Endothelial cell of umbilical vein (primary cell): ENCODE results near the gene CDC5L. TPM values are rescaled to one million over a fixed set of nuclear protein-coding genes. Genes with fewer than 3 reads are reported as not detected.

Experiments used
- BruUV-seq: library from RNA; stranded (reverse); fragments of 400-500 nt; replicated peaks from 2 replicates; lab custom pipeline; 2021; lab: Mats Ljungman, UMichigan
- CTCF ChIA-PET: fragments of 300-600, 350-600 bp; sonication (Branson Sonifier 250); formaldehyde crosslinking; loops from one replicate; lab custom pipeline; 2021; ENCODE audit warnings: antibody characterized with exemption, inconsistent platforms; lab: Charles Lee
- POLR2A ChIA-PET: fragments of 300-600, 350-600 bp; sonication (Branson Sonifier 250); formaldehyde crosslinking; loops from one replicate; lab custom pipeline; 2021; ENCODE audit warnings: antibody characterized with exemption, inconsistent platforms; lab: Charles Lee
- DNase-seq: peaks from one replicate; pipeline ENCODE4 v3.0.0-alpha.2; 2011; ENCODE audit warnings: low read depth, low spot score
- FAIRE-seq: peaks from 2 replicates; lab custom pipeline; 2011; peaks lifted over from hg19 to GRCh38; lab: Jason Lieb, UNC
- H2AFZ ChIP-seq: 2 replicates; pipeline ENCODE4 v1.6.0; 2012; ENCODE audit warnings: low read depth, low read length, control low read depth, inconsistent platforms
- H3K27ac ChIP-seq: 2 replicates; pipeline ENCODE4 v1.5.1; 2011; ENCODE audit warnings: low read depth, mild to moderate bottlenecking, control low read depth, low read length, moderate library complexity; ENCODE audit not compliant: insufficient read depth
- H3K27me3 ChIP-seq, 2 experiments: 2 replicates each; pipeline versions ENCODE4 v1.6.0 to v1.6.1; 2011; ENCODE audit warnings: low read length in 2 of 2, mixed read lengths in 1 of 2; ENCODE audit not compliant: control insufficient read depth in 2 of 2, insufficient read depth in 2 of 2
- H3K36me3 ChIP-seq, 2 experiments: 2 replicates in 1 of 2; 3 replicates in 1 of 2; pipeline ENCODE4 v1.5.1; 2011; ENCODE audit warnings: low read length in 2 of 2, mild to moderate bottlenecking in 1 of 2, moderate library complexity in 1 of 2; ENCODE audit not compliant: control insufficient read depth in 2 of 2, insufficient read depth in 2 of 2; ENCODE audit errors: extremely low read depth in 1 of 2
- H3K4me1 ChIP-seq: 3 replicates; pipeline ENCODE4 v1.5.1; 2011; ENCODE audit warnings: mild to moderate bottlenecking, low read length; ENCODE audit not compliant: control insufficient read depth, insufficient read depth; ENCODE audit errors: extremely low read depth
- H3K4me2 ChIP-seq: 2 replicates; pipeline ENCODE4 v1.6.1; 2011; ENCODE audit warnings: low read length, control low read depth, mixed read lengths; ENCODE audit not compliant: insufficient read depth
- H3K4me3 ChIP-seq, 3 experiments: fragments of 200-600 bp in 1 of 3; sonication (generic), shearing (Covaris generic) in 1 of 3; replicated peaks in 1 of 3; 2 replicates each; pipeline ENCODE4 v1.5.1; 2011 to 2016; ENCODE audit warnings: control low read depth in 3 of 3, low read length in 3 of 3, mild to moderate bottlenecking in 2 of 3, inconsistent platforms in 1 of 3, low read depth in 1 of 3, moderate library complexity in 1 of 3; ENCODE audit not compliant: insufficient read depth in 1 of 3
- H3K79me2 ChIP-seq: 2 replicates; pipeline ENCODE4 v1.6.0; 2012; ENCODE audit warnings: low read length, inconsistent platforms; ENCODE audit not compliant: control insufficient read depth, insufficient read depth
- H3K9ac ChIP-seq: replicated peaks from 2 replicates; pipeline ENCODE3; 2011; ENCODE audit warnings: low read length, control low read depth; ENCODE audit not compliant: insufficient read depth; ENCODE audit errors: extremely low read depth
- H3K9me1 ChIP-seq: replicated peaks from 3 replicates; pipeline ENCODE4 v1.6.0; 2011; ENCODE audit warnings: mild to moderate bottlenecking, low read length; ENCODE audit not compliant: control insufficient read depth, insufficient read depth; ENCODE audit errors: extremely low read depth
- H3K9me3 ChIP-seq: replicated peaks from 2 replicates; pipeline ENCODE4 v1.5.1; 2012; ENCODE audit warnings: low read length, inconsistent platforms; ENCODE audit not compliant: control insufficient read depth, insufficient read depth
- H4K20me1 ChIP-seq: replicated peaks from 2 replicates; pipeline ENCODE3; 2011; ENCODE audit warnings: mild to moderate bottlenecking, low read length; ENCODE audit not compliant: control insufficient read depth, insufficient read depth; ENCODE audit errors: extremely low read depth
- CTCF ChIP-seq, 2 donors: IDR thresholded peaks; 1 replicate in 1 of 2; 2 replicates in 1 of 2; pipeline ENCODE4 v1.5.1; 2011; ENCODE audit warnings: low read length in 2 of 2, mild to moderate bottlenecking in 2 of 2, moderate library complexity in 2 of 2, control low read depth in 1 of 2, inconsistent platforms in 1 of 2, low read depth in 1 of 2; ENCODE audit not compliant: insufficient read depth in 1 of 2; ENCODE audit errors: extremely low read depth in 1 of 2
- EZH2 ChIP-seq: IDR thresholded peaks from 2 replicates; pipeline ENCODE4 v1.6.1; 2012; ENCODE audit warnings: borderline replicate concordance, low read depth, mild to moderate bottlenecking, moderate library complexity, low read length, inconsistent platforms; ENCODE audit not compliant: severe bottlenecking
- FOS ChIP-seq: IDR thresholded peaks from 2 replicates; pipeline ENCODE4 v1.6.1; 2011; ENCODE audit warnings: mild to moderate bottlenecking, low read length, moderate library complexity, borderline replicate concordance; ENCODE audit not compliant: insufficient read depth
- GATA2 ChIP-seq: IDR thresholded peaks from 2 replicates; pipeline ENCODE4 v1.7.0; 2011; ENCODE audit warnings: low read depth, mild to moderate bottlenecking, moderate library complexity, mixed read lengths, low read length; ENCODE audit not compliant: insufficient read length, insufficient read depth
- JUN ChIP-seq: IDR thresholded peaks from 2 replicates; pipeline ENCODE4 v1.6.1; 2011; ENCODE audit warnings: borderline replicate concordance, low read depth; ENCODE audit not compliant: insufficient read length, insufficient read depth
- MAX ChIP-seq: IDR thresholded peaks from 2 replicates; pipeline ENCODE4 v1.6.1; 2011; ENCODE audit not compliant: insufficient read depth, insufficient read length
- MYC ChIP-seq: IDR thresholded peaks from one replicate; pipeline ENCODE4 v1.6.1; 2011; ENCODE audit warnings: mild to moderate bottlenecking, low read depth, low read length
- POLR2A ChIP-seq: IDR thresholded peaks from 2 replicates; pipeline ENCODE4 v1.6.1; 2012; ENCODE audit warnings: low read depth, mild to moderate bottlenecking, control low read depth, low read length
- POLR2AphosphoS5 ChIP-seq: IDR thresholded peaks from 2 replicates; pipeline ENCODE4 v1.6.1; 2012; ENCODE audit warnings: low read depth, mild to moderate bottlenecking, control low read depth, low read length, moderate library complexity; ENCODE audit not compliant: insufficient read depth
- dilution Hi-C: fragments of 300-500 bp; cut with MboI; formaldehyde crosslinking; loops from one replicate; pipeline ENCODE4 v1.15.0; 2019; ENCODE audit warnings: low sequenced_read_pairs; ENCODE audit not compliant: extremely low pct_ligation_motif_present
- intact Hi-C: fragments of 100-400 bp; cut with micrococcal nuclease; formaldehyde crosslinking; loops from one replicate; pipeline ENCODE4 v1.10.0; 2022
- polyA plus RNA-seq, 4 experiments: library from polyadenylated mRNA; depleted of rRNA in 3 of 4; stranded (reverse) in 3 of 4; unstranded in 1 of 4; fragments of >200 nt; gene quantifications; 2 replicates each; pipeline versions ENCODE4 v1.2.1 to v1.2.3, GENCODE V29; 2011 to 2012; ENCODE audit warnings: missing spikeins in 1 of 4
- total RNA-seq: library from RNA; stranded (reverse); gene quantifications from 2 replicates; pipeline ENCODE4 v1.2.3, GENCODE V29; 2021

The CDC5L gene
- total and polyA plus RNA-seq, 2 donors (not counting 3 experiments of a cell fraction or from before 2014, with no cell fraction given) = 6.9 to 24.6 TPM

- H3K9ac ChIP-seq = no peak overlapping the region
- no peak overlapping the region for H2AFZ ChIP-seq
- no peak overlapping the region for H3K4me3 ChIP-seq
- DNase-seq (no peak), FAIRE-seq (no peak)
- dilution Hi-C loops (no loop called here), intact Hi-C loops (no loop called here)
- TF ChIP-seq FOS = no peak
- TF ChIP-seq GATA2 = no peak
- no peak for TF ChIP-seq MYC
- TF ChIP-seq POLR2AphosphoS5 = no peak
- TF ChIP-seq CTCF (IDR thresholded peaks at IDR 0.05; ENCODE audit: extremely low read depth in 1 of 2, insufficient read depth in 1 of 2, low read depth in 1 of 2, low read length in 2 of 2) = no peak
- no peak for TF ChIP-seq POLR2A
- no peak for TF ChIP-seq MAX
- no peak for TF ChIP-seq JUN
- TF ChIP-seq EZH2 = no peak
- H3K4me2 ChIP-seq = no peak overlapping the region
- no peaks in the 10 kb centered on the region for H3K9me1 ChIP-seq
- no peaks in the 10 kb centered on the region for H4K20me1 ChIP-seq
- no peak overlapping the region for H3K27ac ChIP-seq
- CTCF ChIA-PET = no interaction called here
- H3K9me3 ChIP-seq = no peaks in the 10 kb centered on the region
- no TSS peak for BruUV-seq
- H3K36me3 ChIP-seq = no peaks in the 10 kb centered on the region
- peaks cover 7% of the 10 kb centered on the region for H3K4me1 ChIP-seq
- H3K27me3 ChIP-seq = peaks cover 0 to 17% of the 10 kb centered on the region in 2 experiments
- no peaks in the 10 kb centered on the region for H3K79me2 ChIP-seq
- POLR2A ChIA-PET = no interaction called here
Measured at GRCh38 chr6:44377484-44377883, 10.0 kb upstream of the CDC5L start.
